Activated CD4-positive, alpha-beta T cell treated with anti-CD3 and anti-CD28 coated beads for 24 hours (primary cell): ENCODE measurements around the gene TRIM4.

Experiments used
- DNase-seq, 2 donors: peaks; one replicate each; pipeline ENCODE4 v3.0.0-alpha.2; 2020; ENCODE audit warnings: low read depth in 2 of 2

Gene TRIM4

GRCh38 chr7:99842926-99843325 lies 76.4 kb downstream of the TRIM4 start:
- DNase-seq, result no peak
